GM12878 (cell line): Measurements from ENCODE around the gene EIF1AX.

ENCODE experiments used
- ASH2L ChIP-seq: fragments of 300-600, 200-600 bp; sonication (generic); IDR thresholded peaks from 2 replicates; pipeline ENCODE4 v1.6.1; 2017; ENCODE audit warnings: low read depth, mild to moderate bottlenecking, borderline replicate concordance
- CTCF ChIP-seq, 3 experiments: IDR thresholded peaks in 2 of 3; conservative IDR thresholded peaks in 1 of 3; 2 replicates each; pipeline ENCODE4 v1.5.1; 2011; ENCODE audit warnings: low read depth in 3 of 3, low read length in 3 of 3, mild to moderate bottlenecking in 3 of 3, control low read depth in 2 of 3, moderate library complexity in 2 of 3, inconsistent platforms in 1 of 3, mixed read lengths in 1 of 3; ENCODE audit not compliant: control insufficient read depth in 2 of 3, insufficient read depth in 1 of 3; ENCODE audit errors: extremely low read depth in 1 of 3
- DPF2 ChIP-seq: fragments of 450-650 bp; IDR thresholded peaks from 2 replicates; pipeline ENCODE4 v1.6.1; 2017; ENCODE audit warnings: mild to moderate bottlenecking
- ELK1 ChIP-seq: IDR thresholded peaks from 2 replicates; pipeline ENCODE4 v1.6.1; 2012; ENCODE audit warnings: low read depth, low read length, improper control_type of control experiment
- EZH2 ChIP-seq: IDR thresholded peaks from 2 replicates; pipeline ENCODE4 v1.6.1; 2012; ENCODE audit warnings: low read depth, mild to moderate bottlenecking, control low read depth, inconsistent platforms, low read length, borderline replicate concordance; ENCODE audit not compliant: control insufficient read depth
- GABPA ChIP-seq: IDR thresholded peaks from 2 replicates; pipeline ENCODE4 v1.6.1; 2014; ENCODE audit warnings: antibody characterized with exemption, low read depth, mild to moderate bottlenecking, inconsistent platforms
- POLR2AphosphoS5 ChIP-seq: IDR thresholded peaks from 2 replicates; pipeline ENCODE4 v1.6.1; 2011; ENCODE audit warnings: mild to moderate bottlenecking, low read length, inconsistent platforms
- ZNF687 ChIP-seq: fragments of 450-650 bp; IDR thresholded peaks from 2 replicates; pipeline ENCODE4 v1.6.1; 2017; ENCODE audit warnings: mild to moderate bottlenecking, moderate library complexity

- TF ChIP-seq GABPA (no peak), CTCF (IDR thresholded peaks at IDR 0.05 in 2 of 3, conservative IDR thresholded peaks at IDR 0.05 in 1 of 3; ENCODE audit: control insufficient read depth in 2 of 3, extremely low read depth in 1 of 3, insufficient read depth in 1 of 3, low read depth in 3 of 3, low read length in 3 of 3) (no peak), DPF2 (no peak), ZNF687 (no peak), EZH2 (no peak), ASH2L (no peak), POLR2AphosphoS5 (no peak), ELK1 (no peak)
These were observed 39.6 kb downstream of the EIF1AX start for GRCh38 chrX:20101934-20102581.
